ENCODE measurements around the gene NCKAP5. TPM values are rescaled to one million over a fixed set of nuclear protein-coding genes. Genes with fewer than 3 reads are reported as not detected.

Gene NCKAP5
- total and polyA plus RNA-seq, 9 of the 15 experiments (the other 6 are each of a cell fraction or from before 2014, with no cell fraction given) = not detected

- H3K4me2 ChIP-seq (ENCODE audit: insufficient read depth, low read length) = no peak overlapping the region
- H3K4me3 ChIP-seq = no peak overlapping the region
- H3K9me3 ChIP-seq (replicated peaks; ENCODE audit: control insufficient read depth, insufficient read depth, low read depth, low read length) = no peaks in the 10 kb centered on the region
- H3K36me3 ChIP-seq (ENCODE audit: control insufficient read depth, insufficient read depth, low read length) = no peaks in the 10 kb centered on the region
- FAIRE-seq (no peak), ATAC-seq (no peak), DNase-seq (ENCODE audit: extremely low read depth in 1 of 4, low spot score in 3 of 4) (no peak)
- no peaks in the 10 kb centered on the region for H3K4me1 ChIP-seq (replicated peaks in 1 of 2; ENCODE audit: control insufficient read depth in 2 of 2, insufficient read depth in 2 of 2, low read length in 2 of 2)
- no peaks in the 10 kb centered on the region for H4K20me1 ChIP-seq (replicated peaks; ENCODE audit: control insufficient read depth, insufficient read depth, low read length)
- WGBS (ENCODE audit: insufficient coverage, low coverage, missing lambda C conversion rate) = 0% methylated on average over 3 of the region's 3 CpGs
- BruUV-seq (replicated peaks) = no TSS peak
- H3K27ac ChIP-seq (ENCODE audit: extremely low read depth, low read depth, low read length) = no peak overlapping the region
- ChIA-PET POLR2A (interaction anchor here (1.0 kb wide), 1 partner anchor 14 kb away, joined by 3 read pairs; no protein-coding TSS in a partner anchor), CTCF (ENCODE audit: low intra/inter-chr PET ratio) (no interaction called here)
- H3K27me3 ChIP-seq (ENCODE audit: control insufficient read depth in 2 of 2, insufficient read depth in 2 of 2, low read length in 2 of 2) = no peaks in the 10 kb centered on the region
- in situ Hi-C loops (cut with MboI) (no loop called here), intact Hi-C loops (cut with micrococcal nuclease) (no loop called here)
- H2AFZ ChIP-seq (ENCODE audit: low read depth, low read length) = no peak overlapping the region
- no peak for TF ChIP-seq MLX (CRISPR knock-in tag; conservative IDR thresholded peaks at IDR 0.05)
- no peak for TF ChIP-seq E2F6 (IDR thresholded peaks at IDR 0.05; ENCODE audit: borderline replicate concordance in 1 of 2, extremely low read depth in 1 of 2, insufficient read depth in 1 of 2, insufficient read length in 1 of 2, low read depth in 1 of 2, low read length in 1 of 2, poor library complexity in 1 of 2, severe bottlenecking in 1 of 2)
- TF ChIP-seq E2F3 (CRISPR knock-in tag; IDR thresholded peaks at IDR 0.05) = no peak
- no peak for TF ChIP-seq ZNF695 (CRISPR knock-in tag; IDR thresholded peaks at IDR 0.05)
- TF ChIP-seq SETDB1 (IDR thresholded peaks at IDR 0.05; ENCODE audit: low read length) = no peak
- no peak for TF ChIP-seq FOXK2 (conservative IDR thresholded peaks at IDR 0.05 in 1 of 2, IDR thresholded peaks at IDR 0.05 in 1 of 2; ENCODE audit: low read depth in 2 of 2)
- TF ChIP-seq ZNF583 (CRISPR knock-in tag; IDR thresholded peaks at IDR 0.05) = no peak
- no peak for TF ChIP-seq GATAD2A (IDR thresholded peaks at IDR 0.05)
- no peak for TF ChIP-seq MEF2D (tag; conservative IDR thresholded peaks at IDR 0.05; ENCODE audit: low read depth)
- no peak for TF ChIP-seq MCM3 (IDR thresholded peaks at IDR 0.05)
- no peak for TF ChIP-seq BRF1 (IDR thresholded peaks at IDR 0.05; ENCODE audit: borderline replicate concordance, extremely low read depth, insufficient read length)
- TF ChIP-seq HMGN3 (IDR thresholded peaks at IDR 0.05; ENCODE audit: borderline replicate concordance, extremely low read depth, insufficient read length, low read depth, low read length) = no peak
- TF ChIP-seq ZNF175 (CRISPR knock-in tag; IDR thresholded peaks at IDR 0.05; ENCODE audit: low read depth) = no peak
- no peak for TF ChIP-seq IRF2 (CRISPR knock-in tag; IDR thresholded peaks at IDR 0.05)
- TF ChIP-seq THRA (IDR thresholded peaks at IDR 0.05) = no peak
- no peak for TF ChIP-seq MTA2 (IDR thresholded peaks at IDR 0.05; ENCODE audit: low read depth)
- H3K79me2 ChIP-seq (ENCODE audit: control insufficient read depth, insufficient read depth, low read length) = no peaks in the 10 kb centered on the region
- H3K9ac ChIP-seq (ENCODE audit: insufficient read depth in 1 of 2, low read depth in 2 of 2, low read length in 2 of 2) = no peak overlapping the region
- H3K9me1 ChIP-seq (ENCODE audit: control insufficient read depth, insufficient read depth, low read length) = no peaks in the 10 kb centered on the region
Observed at GRCh38 chr2:133526530-133527300, 41.5 kb downstream of the NCKAP5 start.

Data from K562 (cell line).